HCEC 1CT (cell line): ENCODE results near the gene ZNF618.
"Not testable (repeated sequence)": the region's sequence is repeated elsewhere in the genome, so short reads cannot be mapped to it uniquely, and the experiment has no call there.

Source experiments
- DNase-seq: peaks from one replicate; pipeline ENCODE4 v3.0.0-alpha.2; 2017

The ZNF618 gene

GRCh38 chr9:113989714-113990569 is 113.8 kb downstream of the ZNF618 start:
- no peak for DNase-seq

- DNase-seq = no peak
Observed at GRCh38 chr9:113990570-113990907, 114.4 kb downstream of the ZNF618 start.

- no peak for DNase-seq
Observed at GRCh38 chr9:113990975-113991471, 114.9 kb downstream of the ZNF618 start.

GRCh38 chr9:113991714-113992113 is 115.6 kb downstream of the ZNF618 start:
- no peak for DNase-seq

GRCh38 chr9:113992276-113992951 is 116.3 kb downstream of the ZNF618 start:
- no peak for DNase-seq

GRCh38 chr9:113992994-113993393 is 116.9 kb downstream of the ZNF618 start:
- no peak for DNase-seq

- DNase-seq = no peak
Observed at GRCh38 chr9:113993838-113994540, 117.9 kb downstream of the ZNF618 start.

- DNase-seq = no peak
Observed at GRCh38 chr9:113995401-113995800, 119.3 kb downstream of the ZNF618 start.

GRCh38 chr9:113995963-113996362 is 119.9 kb downstream of the ZNF618 start:
- no peak for DNase-seq

GRCh38 chr9:113996531-113997001 is 120.5 kb downstream of the ZNF618 start:
- no peak for DNase-seq

- DNase-seq = not testable (repeated sequence)
Observed at GRCh38 chr9:113997064-113997463, 121.0 kb downstream of the ZNF618 start.

GRCh38 chr9:113997610-113998009 is 121.5 kb downstream of the ZNF618 start:
- DNase-seq = no peak

GRCh38 chr9:113998114-113998513 is 122.0 kb downstream of the ZNF618 start:
- no peak for DNase-seq

- no peak for DNase-seq
Observed at GRCh38 chr9:113998525-113999255, 122.6 kb downstream of the ZNF618 start.

- DNase-seq = no peak
Observed at GRCh38 chr9:113999256-114000062, 123.3 kb downstream of the ZNF618 start.

GRCh38 chr9:114000063-114000454 is 124.0 kb downstream of the ZNF618 start:
- DNase-seq = no peak

- no peak for DNase-seq
Observed at GRCh38 chr9:114000671-114001409, 124.7 kb downstream of the ZNF618 start.

GRCh38 chr9:114001410-114001685 is 125.2 kb downstream of the ZNF618 start:
- DNase-seq = no peak

GRCh38 chr9:114001794-114002261 is 125.7 kb downstream of the ZNF618 start:
- no peak for DNase-seq

GRCh38 chr9:114002271-114002985 is 126.3 kb downstream of the ZNF618 start:
- DNase-seq = no peak

GRCh38 chr9:114002986-114003350 is 126.9 kb downstream of the ZNF618 start:
- DNase-seq = no peak
